HG03039 (cell line): Measurements from ENCODE around the gene NTM.
"Not testable (repeated sequence)": the region's sequence is repeated elsewhere in the genome, so short reads cannot be mapped to it uniquely, and the experiment has no call there.

Experiments used
- ATAC-seq: cut with Tn5 transposase; IDR thresholded peaks from one replicate; pipeline ENCODE4 v1.9.1; 2021; ENCODE audit warnings: mild to moderate bottlenecking, moderate library complexity; ENCODE audit not compliant: unreplicated experiment

Gene NTM

DNA sequence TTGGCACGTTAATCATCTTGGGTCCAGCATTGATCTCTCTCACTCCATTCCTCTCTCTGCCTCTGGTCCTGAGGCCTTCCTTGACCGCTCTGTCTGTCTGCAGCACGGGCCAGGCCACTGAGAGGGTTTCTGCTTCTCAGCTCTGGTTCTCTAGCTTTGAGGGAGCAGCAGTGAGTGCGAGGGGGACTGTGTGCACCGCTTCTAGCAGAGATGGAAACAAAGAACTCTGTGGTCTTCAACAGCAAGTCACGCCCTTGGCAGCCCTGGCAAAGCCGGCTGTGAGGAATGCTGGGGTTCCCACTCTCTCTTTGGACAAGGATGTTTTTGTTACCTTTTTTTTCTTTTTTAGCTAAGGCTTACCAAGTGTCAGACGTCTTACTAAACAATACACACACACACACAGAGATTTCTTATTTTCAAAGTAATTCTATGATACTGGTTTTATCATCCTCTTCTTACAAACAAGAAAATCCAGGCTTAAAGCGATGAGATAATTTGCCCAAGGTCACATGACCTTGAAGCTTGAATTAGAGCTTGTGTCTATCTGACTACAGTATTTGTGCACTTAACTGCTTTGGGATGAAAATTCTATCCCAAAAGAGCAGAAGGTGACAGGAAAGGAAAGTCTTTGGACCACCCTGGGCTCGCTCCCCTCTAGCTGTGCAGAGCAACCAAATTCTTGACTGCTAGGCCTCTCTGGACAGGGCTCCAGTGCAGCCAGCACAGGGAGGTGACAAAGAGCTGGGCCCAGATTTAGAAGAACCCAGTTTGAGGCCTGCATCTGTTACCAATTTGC is 293.2 kb downstream of the NTM start:
- no peak for ATAC-seq

GRCh38 chr11:131664293-131664692 is 293.9 kb downstream of the NTM start:
- no peak for ATAC-seq

DNA sequence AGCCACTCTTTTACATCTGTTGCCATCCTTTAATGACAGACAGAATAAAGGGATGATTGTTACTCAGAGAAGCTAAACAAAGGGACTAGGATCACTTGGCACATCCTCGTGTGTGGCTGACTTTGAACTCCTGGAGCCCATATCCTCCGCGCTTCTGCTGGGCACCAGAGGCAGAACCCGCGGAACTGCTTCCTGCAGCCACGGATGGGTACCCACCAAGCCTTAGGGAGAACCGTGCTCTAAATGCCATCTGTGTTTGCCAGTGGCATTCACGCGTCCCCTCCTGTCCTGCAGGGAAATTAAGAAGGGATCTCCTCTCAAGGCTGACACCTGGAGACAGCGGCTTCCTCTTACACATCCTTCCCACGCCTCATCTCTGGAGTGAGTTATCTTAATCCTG is 294.4 kb downstream of the NTM start:
- ATAC-seq, result no peak

- no peak for ATAC-seq
These were observed 295.0 kb downstream of the NTM start for GRCh38 chr11:131665344-131665968.

- ATAC-seq, result no peak
These were observed 295.6 kb downstream of the NTM start for GRCh38 chr11:131666006-131666405.

- ATAC-seq, result no peak
These were observed 296.2 kb downstream of the NTM start for GRCh38 chr11:131666617-131667016.

DNA sequence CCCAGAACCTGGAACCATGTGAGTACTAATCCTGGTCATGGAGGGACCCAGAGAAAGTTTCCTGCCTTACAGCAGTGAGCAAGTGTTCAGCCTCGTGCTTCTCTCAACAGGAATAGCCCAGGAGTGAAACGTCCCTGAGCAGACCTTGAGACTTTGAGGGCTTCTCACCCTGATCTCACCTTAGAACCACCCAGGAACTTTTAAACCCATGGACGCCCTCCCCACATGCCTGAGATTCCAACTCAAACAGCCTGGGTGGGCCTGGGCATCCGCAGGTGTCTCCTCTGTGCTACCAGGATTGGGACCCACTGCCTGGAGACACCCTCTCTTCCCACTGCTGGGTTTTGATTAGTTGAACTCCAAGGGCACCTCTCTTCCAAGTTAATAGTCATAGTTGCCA is 297.2 kb downstream of the NTM start:
- no peak for ATAC-seq

GRCh38 chr11:131668500-131669400 is 298.3 kb downstream of the NTM start:
- peak; percentile 78 for ATAC-seq

- no peak for ATAC-seq
These were observed 299.0 kb downstream of the NTM start for GRCh38 chr11:131669401-131669780.

DNA sequence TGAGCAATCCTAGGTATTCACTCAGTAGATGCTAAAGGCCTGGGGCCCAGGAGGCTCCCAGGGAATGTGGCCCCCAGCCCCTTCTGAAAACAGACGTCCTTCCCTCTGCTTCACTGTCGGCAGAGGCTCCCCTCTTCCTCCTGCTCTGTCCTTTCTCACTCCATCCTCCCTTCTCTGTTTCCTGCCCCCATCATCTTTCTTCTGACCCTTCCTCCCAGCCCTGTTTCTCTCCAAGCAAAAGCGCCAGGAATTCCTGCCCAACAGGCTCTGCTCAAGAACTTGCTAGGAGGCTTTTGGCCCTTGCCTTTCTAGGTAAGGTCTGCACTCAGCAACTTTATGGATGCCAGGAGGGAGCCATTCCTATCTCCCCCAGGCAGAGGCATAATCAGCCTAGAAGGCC is 300.5 kb downstream of the NTM start:
- ATAC-seq, result no peak

DNA sequence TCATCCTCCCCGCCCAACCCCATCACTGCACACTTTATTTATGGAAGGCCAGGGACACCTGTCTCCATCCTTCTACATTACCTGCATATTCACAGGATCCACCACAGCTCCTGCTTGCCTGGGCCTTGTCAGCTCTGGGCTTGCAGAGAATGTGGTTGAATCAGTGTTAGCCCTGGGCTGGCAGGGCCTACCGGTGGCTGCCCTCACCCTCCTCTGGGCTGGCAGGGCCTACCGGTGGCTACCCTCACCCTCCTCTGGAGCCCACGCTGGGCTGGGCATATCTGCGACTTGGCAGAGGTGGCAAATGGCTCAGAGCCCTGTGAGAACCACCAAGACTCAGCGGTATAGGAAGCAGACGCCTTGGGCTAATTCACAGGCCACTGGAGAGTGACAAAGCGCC is 300.9 kb downstream of the NTM start:
- no peak for ATAC-seq

DNA sequence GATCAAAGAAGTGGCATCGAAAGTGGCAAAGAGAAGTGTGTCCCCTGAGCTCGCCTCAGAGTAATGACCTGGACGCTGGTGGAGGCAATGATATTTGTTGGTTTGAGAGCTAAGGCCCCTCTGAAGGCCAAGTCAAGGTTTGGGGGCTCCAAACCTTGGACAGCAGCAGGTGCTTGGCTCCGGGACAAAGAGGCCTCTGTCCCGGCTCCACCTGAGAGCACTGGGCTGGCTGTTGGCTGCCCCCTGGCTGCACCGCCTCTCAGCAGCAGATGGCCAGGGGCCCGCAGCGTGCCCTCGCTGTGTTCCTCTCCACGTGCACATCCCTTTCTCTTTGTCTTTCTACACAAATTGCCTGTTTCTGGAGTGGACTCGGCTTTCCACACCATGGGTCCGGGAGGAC is 301.3 kb downstream of the NTM start:
- ATAC-seq, result no peak

- ATAC-seq, result no peak
These were observed 301.8 kb downstream of the NTM start for GRCh38 chr11:131672191-131672590.

DNA sequence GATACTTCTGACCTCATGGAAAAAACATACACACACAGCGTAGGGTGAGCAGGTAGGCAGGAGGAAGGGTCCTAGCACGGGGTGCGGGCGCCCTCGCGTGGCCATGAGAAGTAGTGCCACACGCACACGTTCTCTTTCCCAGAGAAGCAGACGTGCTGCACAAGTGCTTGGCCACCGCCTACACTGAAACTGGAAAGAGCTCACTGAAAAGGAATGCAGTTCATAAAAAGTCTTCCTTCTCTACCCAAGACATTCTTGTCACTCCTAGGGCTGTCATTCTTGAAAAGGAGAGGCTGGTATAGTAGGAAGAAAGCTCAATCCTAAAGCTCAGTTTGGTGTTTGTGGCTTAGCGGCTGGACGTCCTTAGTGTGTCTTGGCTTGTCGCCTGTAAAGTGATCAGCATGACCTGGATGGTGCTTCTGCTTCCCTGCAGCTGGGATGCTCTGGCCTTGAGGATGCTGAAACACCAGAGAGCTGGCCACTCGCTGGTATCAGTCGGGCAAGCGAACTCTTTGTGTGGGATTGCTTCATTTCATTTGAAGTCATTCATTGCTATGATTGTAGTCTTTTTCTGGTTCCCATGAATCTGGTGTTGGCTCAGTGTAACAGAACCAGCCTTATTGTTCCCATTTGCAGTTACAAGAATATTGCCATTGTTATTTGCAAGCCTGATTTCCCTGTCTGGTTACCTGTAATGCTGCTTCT is 303.8 kb downstream of the NTM start:
- ATAC-seq, result peak; percentile 64

- ATAC-seq, result no peak
These were observed 304.9 kb downstream of the NTM start for GRCh38 chr11:131675121-131675888.

- no peak for ATAC-seq
These were observed 307.5 kb downstream of the NTM start for GRCh38 chr11:131677828-131678470.

DNA sequence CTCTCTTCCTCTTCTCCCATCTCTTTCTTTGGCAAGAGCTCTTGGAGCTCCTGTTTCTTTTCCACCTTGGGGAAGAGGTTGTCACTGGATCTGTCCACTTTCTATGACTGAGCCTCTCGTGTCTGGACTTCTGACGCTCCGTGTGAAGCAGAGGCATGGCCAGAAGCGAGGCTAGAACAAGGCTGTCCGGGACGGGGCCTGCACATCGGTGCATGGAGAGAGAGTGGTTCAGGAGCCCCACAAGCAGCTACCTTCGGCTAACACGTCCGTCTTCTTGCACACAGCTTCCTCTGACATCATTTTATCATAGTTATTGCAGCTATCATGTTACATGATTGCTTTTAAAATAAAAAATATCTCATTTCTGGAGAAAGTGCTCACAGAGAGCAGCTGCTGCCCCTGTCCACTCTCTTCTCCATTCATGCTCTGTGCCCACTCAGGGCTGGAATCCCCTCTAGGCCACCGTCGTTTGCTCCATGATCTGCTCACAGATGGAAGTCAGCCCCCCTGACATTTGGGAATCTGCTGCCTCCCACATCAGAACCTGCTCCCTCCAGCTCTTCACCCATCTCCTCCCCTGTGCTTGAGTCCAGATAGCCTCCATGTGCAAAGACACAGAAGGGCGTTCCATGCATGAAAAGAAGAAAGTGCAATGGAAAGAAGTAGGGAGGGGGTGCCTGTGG is 308.4 kb downstream of the NTM start:
- ATAC-seq, result no peak

- not testable (repeated sequence) for ATAC-seq
These were observed 310.0 kb downstream of the NTM start for GRCh38 chr11:131680448-131680847.

DNA sequence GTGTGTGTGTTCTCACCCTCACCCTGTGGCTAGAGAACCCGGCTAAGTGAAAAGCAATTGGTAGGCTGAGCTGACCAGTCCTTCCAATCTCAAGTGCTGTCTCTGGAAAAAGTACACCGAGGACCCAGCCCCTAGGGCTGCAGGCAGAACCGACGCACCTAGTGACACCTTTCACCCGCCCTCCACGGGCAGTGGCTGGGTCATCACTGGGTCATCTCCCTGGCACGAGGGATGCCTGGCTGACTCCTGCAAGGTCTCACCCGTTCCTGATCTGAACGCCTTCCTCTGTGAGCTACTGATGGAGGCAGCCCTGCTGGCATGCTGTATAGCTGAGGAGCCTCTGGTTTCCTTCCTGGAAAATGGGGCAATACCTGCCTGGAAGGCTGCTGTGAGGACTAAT is 311.5 kb downstream of the NTM start:
- no peak for ATAC-seq
